D721Med (cell line): ENCODE data around the gene SPSB2.

Experiments used
- DNase-seq: peaks from one replicate; pipeline ENCODE4 v3.0.0; 2011; ENCODE audit warnings: low spot score; ENCODE audit not compliant: insufficient read length
- FAIRE-seq: peaks from 2 replicates; lab custom pipeline; 2011; peaks lifted over from hg19 to GRCh38; lab: Jason Lieb, UNC
- TF ChIP-seq, protein P1 (sequence below): IDR thresholded peaks from 2 replicates; pipeline ENCODE4 v1.5.1; 2012; ENCODE audit warnings: mild to moderate bottlenecking, control low read depth; ENCODE audit not compliant: insufficient read depth; ENCODE audit errors: missing control alignments

SPSB2 gene

DNA sequence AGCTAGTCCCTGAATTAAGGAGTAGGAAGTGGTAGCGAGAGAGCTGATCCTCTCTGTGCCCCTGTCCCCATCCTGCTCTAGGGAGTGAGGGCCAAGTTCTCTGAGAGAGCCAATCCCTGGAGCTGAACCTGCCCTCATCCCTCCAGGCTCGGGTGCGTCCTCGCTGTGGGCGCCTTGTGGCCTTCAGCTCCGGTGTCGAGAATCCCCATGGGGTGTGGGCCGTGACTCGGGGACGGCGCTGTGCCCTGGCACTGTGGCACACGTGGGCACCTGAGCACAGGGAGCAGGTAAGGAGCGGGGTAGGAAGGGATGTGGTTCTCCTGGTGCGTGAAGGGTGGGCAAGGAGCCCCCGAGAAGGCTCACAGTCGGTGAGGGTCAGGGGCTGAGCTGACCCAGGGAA lies 34.2 kb downstream of the SPSB2 start:
- FAIRE-seq (no peak), DNase-seq (no peak)
- TF ChIP-seq, protein P1, sequence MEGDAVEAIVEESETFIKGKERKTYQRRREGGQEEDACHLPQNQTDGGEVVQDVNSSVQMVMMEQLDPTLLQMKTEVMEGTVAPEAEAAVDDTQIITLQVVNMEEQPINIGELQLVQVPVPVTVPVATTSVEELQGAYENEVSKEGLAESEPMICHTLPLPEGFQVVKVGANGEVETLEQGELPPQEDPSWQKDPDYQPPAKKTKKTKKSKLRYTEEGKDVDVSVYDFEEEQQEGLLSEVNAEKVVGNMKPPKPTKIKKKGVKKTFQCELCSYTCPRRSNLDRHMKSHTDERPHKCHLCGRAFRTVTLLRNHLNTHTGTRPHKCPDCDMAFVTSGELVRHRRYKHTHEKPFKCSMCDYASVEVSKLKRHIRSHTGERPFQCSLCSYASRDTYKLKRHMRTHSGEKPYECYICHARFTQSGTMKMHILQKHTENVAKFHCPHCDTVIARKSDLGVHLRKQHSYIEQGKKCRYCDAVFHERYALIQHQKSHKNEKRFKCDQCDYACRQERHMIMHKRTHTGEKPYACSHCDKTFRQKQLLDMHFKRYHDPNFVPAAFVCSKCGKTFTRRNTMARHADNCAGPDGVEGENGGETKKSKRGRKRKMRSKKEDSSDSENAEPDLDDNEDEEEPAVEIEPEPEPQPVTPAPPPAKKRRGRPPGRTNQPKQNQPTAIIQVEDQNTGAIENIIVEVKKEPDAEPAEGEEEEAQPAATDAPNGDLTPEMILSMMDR = no peak

DNA sequence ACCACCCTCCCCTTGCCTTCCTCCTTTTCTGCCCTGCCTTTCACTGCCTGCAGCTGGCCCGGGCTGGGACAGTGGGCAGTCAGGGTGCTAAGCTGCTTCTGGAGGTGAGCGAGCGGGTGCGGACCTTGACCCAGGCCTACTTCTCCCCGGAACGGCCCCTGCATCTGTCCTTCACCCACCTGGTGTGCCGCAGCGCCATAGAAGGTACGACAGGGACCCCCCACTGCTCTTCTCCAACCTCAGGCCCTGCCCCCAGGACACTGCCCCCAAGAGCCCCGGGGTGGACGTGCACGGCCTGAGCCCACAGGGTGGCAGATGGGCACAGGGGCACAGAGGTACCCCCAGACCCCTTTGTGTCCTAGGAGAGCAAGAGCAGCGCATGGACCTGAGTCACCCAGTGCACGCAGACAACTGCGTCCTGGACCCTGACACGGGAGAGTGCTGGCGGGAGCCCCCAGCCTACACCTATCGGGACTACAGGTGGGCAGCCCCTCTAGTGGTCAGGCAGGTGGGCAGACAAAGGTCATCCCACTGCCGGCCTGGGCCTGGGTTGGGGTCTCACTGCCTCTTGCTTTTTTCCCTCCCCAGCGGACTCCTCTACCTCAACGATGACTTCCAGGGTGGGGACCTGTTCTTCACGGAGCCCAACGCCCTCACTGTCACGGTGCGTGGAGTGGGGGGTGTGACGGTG lies 35.6 kb downstream of the SPSB2 start:
- TF ChIP-seq, protein P1 = no peak
- no peak for DNase-seq
- FAIRE-seq = no peak

DNA sequence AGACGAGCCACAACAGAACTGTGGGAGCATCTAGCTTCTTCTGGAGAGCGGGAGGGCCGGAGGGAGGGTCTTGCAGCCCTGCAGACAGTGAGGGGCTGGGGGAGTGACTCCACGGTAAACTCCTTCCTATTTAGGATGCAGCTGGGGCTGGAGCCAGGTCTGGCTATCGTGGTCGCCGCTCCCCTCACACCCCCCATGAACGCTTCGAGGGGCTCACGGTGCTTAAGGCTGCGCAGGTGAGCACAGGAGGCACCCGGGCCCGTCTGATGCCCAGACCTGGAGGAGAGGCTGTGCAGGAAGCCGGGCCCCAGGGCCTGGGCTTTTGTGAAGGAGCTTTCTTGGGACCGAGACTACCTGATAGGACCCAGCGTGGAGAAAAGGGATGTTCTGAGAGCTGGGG lies 36.3 kb downstream of the SPSB2 start:
- TF ChIP-seq, protein P1 = no peak
- no peak for FAIRE-seq
- no peak for DNase-seq

DNA sequence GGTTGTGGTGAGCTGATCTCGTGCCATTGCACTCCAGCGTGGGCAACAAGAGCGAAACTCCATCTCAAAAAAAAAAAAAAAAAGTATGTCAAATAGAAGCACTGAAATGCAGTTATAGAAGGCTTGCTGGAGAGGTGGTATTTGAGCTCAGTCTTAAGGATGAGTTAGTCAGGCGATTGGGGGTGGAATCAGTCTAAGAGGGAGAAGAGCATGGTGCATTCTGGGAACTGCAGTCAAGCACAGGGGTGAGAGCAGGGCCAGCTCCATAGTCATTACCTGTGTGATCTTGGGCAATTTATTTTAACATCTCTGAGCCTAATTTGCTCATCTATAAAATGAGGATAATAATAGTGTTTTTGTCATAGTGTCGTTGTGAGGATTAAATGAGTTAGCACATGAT lies 38.2 kb downstream of the SPSB2 start:
- FAIRE-seq (no peak), DNase-seq (no peak)
- TF ChIP-seq, protein P1 = no peak

DNA sequence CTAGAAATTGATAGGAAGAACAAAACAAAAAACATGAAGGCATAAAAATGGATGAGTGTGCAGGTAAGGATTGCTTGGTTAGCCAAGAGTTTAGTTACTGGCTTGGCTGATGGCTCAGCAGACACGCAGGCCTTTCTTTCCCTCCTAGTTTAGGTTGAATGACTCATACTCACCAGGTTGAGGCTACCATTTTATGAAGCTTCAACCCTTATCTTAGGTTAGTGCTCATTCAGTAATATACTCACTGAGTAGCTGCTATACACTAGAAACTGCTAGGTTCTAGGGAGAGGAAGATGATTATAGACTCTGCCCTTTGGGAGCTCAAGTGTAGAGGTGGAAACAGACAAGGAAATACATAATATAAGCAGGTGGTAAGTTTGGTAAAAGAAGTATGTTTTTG lies 38.8 kb downstream of the SPSB2 start:
- peak; percentile 63 for FAIRE-seq
- no peak for DNase-seq
- TF ChIP-seq, protein P1 = no peak

DNA sequence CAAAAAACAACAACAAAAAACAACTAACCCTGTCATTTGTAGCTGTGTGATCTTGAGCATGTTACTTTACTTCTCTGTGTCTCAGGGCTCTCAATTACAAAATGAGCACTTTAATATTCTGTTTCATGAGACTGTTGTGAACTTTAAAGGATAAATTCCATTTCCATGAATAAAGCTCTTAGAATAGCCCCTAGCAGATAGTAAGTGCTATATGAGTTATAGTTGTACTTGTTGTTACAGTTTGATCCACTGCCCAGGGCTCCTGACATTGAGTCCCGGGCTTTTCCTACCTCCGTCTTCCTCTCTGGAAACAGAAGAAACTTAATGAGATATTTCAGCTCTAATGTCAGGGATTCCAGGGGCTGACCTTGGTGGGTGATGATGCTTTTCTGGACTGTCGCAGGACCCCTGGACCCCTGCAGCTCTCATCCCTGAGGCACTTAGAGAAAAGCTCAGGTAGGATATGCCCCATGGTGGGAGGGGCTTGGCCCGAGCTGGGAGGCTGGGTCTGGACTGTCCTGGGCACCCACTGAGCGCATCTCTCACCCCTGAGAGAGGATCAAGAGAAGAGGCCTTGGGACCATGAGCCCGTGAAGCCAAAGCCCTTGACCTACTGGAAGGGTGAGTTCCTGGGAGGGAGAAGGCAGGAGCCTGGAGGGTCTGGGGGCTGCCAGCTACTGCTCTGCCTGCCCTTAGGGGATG lies 39.8 kb downstream of the SPSB2 start:
- TF ChIP-seq, protein P1 = no peak
- FAIRE-seq (no peak), DNase-seq (no peak)

DNA sequence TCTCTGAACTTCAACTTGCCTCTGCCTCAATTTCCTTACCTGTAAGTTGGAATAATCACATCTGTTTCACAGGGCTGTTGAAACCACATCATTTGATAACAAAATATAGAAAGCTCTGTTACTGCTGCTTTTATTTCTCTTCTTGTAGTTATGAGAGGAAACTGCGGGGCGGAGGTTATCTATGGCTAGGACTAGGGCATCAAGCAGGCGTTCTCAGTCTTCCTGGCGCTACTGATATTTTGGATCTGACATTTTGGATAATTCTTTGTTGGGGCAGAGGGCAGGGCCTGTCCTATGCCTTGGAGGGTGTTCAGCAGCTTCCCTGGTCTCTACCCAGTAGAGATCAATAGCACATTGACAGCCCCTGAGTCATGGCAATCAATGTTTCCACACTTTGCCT lies 41.0 kb downstream of the SPSB2 start:
- DNase-seq (no peak), FAIRE-seq (no peak)
- TF ChIP-seq, protein P1 = no peak
